Memory B cell (primary cell): Measurements from ENCODE around the gene MTG1.

Experiments used
- ATAC-seq: fragments of 150-1000 bp; cut with Tn5 transposase; 2 replicates; pipeline ENCODE4 v1.10.0; 2021; ENCODE audit warnings: low read depth, mild to moderate bottlenecking, moderate library complexity
- DNase-seq, 2 donors: peaks; one replicate each; pipeline ENCODE4 v3.0.0; 2022; ENCODE audit warnings: low spot score in 2 of 2
- H3K27ac Mint-ChIP-seq: one replicate; pipeline ENCODE4 v1.8.0; 2022; ENCODE audit warnings: mild to moderate bottlenecking, moderate library complexity, mixed read lengths
- H3K27me3 Mint-ChIP-seq: one replicate; pipeline ENCODE4 v1.8.0; 2022; ENCODE audit warnings: mixed read lengths
- H3K36me3 Mint-ChIP-seq: one replicate; pipeline ENCODE4 v1.8.0; 2022; ENCODE audit warnings: mild to moderate bottlenecking, mixed read lengths
- H3K4me1 Mint-ChIP-seq: one replicate; pipeline ENCODE4 v1.8.0; 2022; ENCODE audit warnings: mixed read lengths
- H3K4me3 Mint-ChIP-seq: one replicate; pipeline ENCODE4 v1.8.0; 2022; ENCODE audit warnings: mild to moderate bottlenecking, moderate library complexity, mixed read lengths
- H3K9me3 Mint-ChIP-seq: one replicate; pipeline ENCODE4 v1.8.0; 2022; ENCODE audit warnings: mixed read lengths

The MTG1 gene

DNA sequence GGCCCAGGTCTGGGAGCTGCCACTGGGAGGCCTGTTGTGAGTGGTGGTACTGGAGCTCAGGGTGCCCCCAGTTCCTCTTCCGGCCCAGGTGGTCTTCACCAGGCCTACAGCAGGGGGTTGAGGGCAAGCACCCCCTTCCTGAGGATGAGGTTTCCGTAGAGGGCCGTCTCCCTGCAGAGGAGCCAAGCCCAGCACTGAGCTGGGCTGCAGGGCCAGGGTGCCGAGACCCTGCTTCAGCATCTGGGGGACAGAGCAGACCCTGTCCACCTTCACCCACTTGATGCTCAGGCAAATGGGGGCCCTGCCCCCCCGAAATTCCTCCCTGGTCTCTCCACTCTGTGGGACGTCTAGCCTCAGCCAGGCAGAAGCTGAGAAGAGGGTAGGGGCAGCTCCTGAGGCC lies 38.7 kb upstream of the MTG1 start:
- Mint-ChIP-seq H3K4me3 (no peak overlapping the region), H3K36me3 (no peaks in the 10 kb centered on the region), H3K4me1 (peaks cover 3% of the 10 kb centered on the region), H3K9me3 (no peaks in the 10 kb centered on the region), H3K27me3 (no peaks in the 10 kb centered on the region), H3K27ac (no peak overlapping the region)
- ATAC-seq = no peak
- no peak for DNase-seq

GRCh38 chr10:133355991-133356390 lies 38.0 kb upstream of the MTG1 start:
- DNase-seq (no peak), ATAC-seq (no peak)
- Mint-ChIP-seq H3K36me3 (no peaks in the 10 kb centered on the region), H3K27ac (no peak overlapping the region), H3K4me1 (peaks cover 3% of the 10 kb centered on the region), H3K4me3 (peak overlapping the region; percentile 80), H3K9me3 (no peaks in the 10 kb centered on the region), H3K27me3 (no peaks in the 10 kb centered on the region)

GRCh38 chr10:133356549-133357284 lies 37.2 kb upstream of the MTG1 start:
- no peaks in the 10 kb centered on the region for H3K27me3 Mint-ChIP-seq
- H3K4me1 Mint-ChIP-seq = peaks cover 9% of the 10 kb centered on the region
- H3K9me3 Mint-ChIP-seq = no peaks in the 10 kb centered on the region
- DNase-seq (no peak), ATAC-seq (no peak)
- H3K4me3 Mint-ChIP-seq = peak overlapping the region; percentile 77
- peaks cover 3% of the 10 kb centered on the region for H3K36me3 Mint-ChIP-seq
- no peak overlapping the region for H3K27ac Mint-ChIP-seq

GRCh38 chr10:133357285-133358161 lies 36.4 kb upstream of the MTG1 start, which contains the start of gene FUOM:
Gene FUOM, minus strand, starts transcription at chr10:133358019. Its CDS starts 12 bp downstream, at chr10:133358007.
- H3K27ac Mint-ChIP-seq = peak within 1 kb of the TSS; percentile 35
- peaks cover 13% of the 10 kb centered on the region for H3K4me1 Mint-ChIP-seq
- H3K9me3 Mint-ChIP-seq = no peaks in the 10 kb centered on the region
- H3K36me3 Mint-ChIP-seq = peaks cover 3% of the 10 kb centered on the region
- DNase-seq (peak; percentile 70 to 73), ATAC-seq (peak; percentile 86)
- peak within 1 kb of the TSS; percentile 83 for H3K4me3 Mint-ChIP-seq
- H3K27me3 Mint-ChIP-seq = no peaks in the 10 kb centered on the region

DNA sequence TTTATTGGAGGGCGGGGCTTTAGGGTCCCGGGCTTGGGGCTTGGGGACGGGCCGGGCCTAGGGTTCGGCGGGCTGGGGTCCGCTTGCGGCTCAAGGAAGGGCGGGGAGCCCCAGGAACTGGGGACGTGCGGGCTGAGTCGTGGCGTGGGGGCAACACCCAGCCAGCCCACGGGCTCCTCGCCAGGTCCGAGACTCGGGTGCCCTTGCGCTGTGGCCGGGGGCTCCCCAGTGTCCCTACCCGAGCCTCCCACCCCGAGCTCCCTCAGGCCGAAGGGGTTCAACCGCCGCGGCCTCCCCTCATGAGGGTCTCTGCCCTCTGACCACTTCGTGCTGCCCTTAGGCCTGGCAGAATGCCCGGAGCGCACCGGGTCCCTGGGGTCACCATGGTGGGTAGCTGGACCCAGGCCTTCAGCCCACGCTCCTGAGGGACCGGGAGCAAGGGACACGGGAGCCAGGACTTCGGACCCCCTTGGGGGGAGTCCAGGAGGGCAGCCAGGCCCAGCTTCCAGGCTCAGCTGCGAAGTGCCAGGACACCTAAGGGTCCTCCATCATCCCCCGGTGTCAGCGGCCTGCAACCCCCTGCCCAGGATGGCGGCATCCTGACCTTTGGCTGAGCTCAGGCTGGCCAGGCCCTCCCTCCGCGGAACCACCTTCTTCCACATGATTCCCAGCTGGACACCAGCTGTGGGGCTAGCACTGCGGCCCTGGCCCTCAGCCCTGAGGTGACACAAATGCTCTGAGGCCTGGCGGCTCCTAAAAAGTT lies 35.6 kb upstream of the MTG1 start:
- H3K9me3 Mint-ChIP-seq = no peaks in the 10 kb centered on the region
- no peaks in the 10 kb centered on the region for H3K27me3 Mint-ChIP-seq
- DNase-seq (peak in 1 of 2 donors; percentile 50), ATAC-seq (no peak)
- H3K36me3 Mint-ChIP-seq = peaks cover 3% of the 10 kb centered on the region
- no peak overlapping the region for H3K4me3 Mint-ChIP-seq
- H3K27ac Mint-ChIP-seq = peak overlapping the region; percentile 35
- peaks cover 13% of the 10 kb centered on the region for H3K4me1 Mint-ChIP-seq

- ATAC-seq = no peak
- peaks cover 13% of the 10 kb centered on the region for H3K4me1 Mint-ChIP-seq
Observed at GRCh38 chr10:133358925-133359310, 35.0 kb upstream of the MTG1 start.

GRCh38 chr10:133359554-133359971 lies 34.4 kb upstream of the MTG1 start:
- Mint-ChIP-seq H3K4me1 (peaks cover 13% of the 10 kb centered on the region), H3K4me3 (no peak overlapping the region), H3K27ac (no peak overlapping the region), H3K9me3 (no peaks in the 10 kb centered on the region), H3K27me3 (no peaks in the 10 kb centered on the region), H3K36me3 (peaks cover 3% of the 10 kb centered on the region)
- DNase-seq (no peak), ATAC-seq (no peak)

More at GRCh38 chr10:133358925-133359310, 35.0 kb upstream of the MTG1 start:
- Mint-ChIP-seq H3K27ac (no peak overlapping the region), H3K27me3 (no peaks in the 10 kb centered on the region), H3K4me3 (no peak overlapping the region), H3K9me3 (no peaks in the 10 kb centered on the region), H3K36me3 (peaks cover 3% of the 10 kb centered on the region)
- DNase-seq = no peak

DNA sequence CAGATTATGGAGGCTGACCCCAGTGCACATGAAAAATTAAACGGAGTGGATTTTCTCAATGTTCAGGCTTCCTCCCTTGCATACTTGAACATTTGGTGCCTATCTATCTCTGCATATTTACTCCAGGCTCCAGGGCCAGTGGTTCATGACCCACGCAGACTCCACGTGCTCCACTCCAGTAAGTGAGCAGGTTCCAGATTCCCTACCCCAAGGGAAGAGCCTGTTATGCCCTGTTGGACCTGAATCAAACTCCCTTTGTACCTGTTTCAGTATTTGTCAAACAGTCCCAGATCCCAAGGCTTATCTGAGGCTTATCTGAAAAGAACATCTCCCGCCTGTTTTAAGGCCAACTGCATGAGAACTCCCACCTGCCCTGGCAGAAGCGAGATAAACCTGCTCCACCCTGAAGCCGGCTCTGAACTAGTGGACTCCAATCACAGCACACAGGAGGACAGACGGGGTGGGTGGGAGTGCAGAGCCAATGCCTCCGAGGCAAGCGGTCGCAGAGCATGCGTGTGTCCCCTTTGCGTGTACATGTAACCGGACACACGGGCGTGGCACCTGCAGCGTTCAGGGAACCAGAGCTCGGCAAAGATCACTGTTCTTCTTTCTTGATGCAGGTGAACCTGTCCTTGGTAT lies 33.9 kb upstream of the MTG1 start:
- Mint-ChIP-seq H3K4me3 (no peak overlapping the region), H3K4me1 (peaks cover 13% of the 10 kb centered on the region), H3K27me3 (no peaks in the 10 kb centered on the region), H3K27ac (no peak overlapping the region), H3K36me3 (peaks cover 3% of the 10 kb centered on the region), H3K9me3 (no peaks in the 10 kb centered on the region)
- DNase-seq (no peak), ATAC-seq (no peak)

DNA sequence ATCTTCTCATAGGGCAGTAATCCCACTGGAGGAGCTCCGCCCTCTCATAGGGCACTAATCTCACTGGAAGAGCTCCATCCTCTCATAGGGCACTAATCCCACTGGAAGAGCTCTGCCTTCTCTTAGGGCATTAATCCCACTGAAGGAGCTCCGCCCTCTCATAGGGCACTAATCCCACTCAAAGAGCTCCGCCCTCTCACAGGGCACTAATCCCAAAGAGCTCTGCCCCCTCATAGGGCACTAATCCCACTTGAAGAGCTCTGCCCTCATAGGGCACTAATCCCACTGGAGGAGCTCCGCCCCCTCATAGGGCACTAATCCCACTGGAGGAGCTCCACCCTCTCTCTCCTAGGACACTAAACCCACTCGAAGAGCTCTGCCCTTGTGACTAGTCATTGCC lies 32.7 kb upstream of the MTG1 start:
- no peaks in the 10 kb centered on the region for H3K27me3 Mint-ChIP-seq
- H3K4me1 Mint-ChIP-seq = peaks cover 10% of the 10 kb centered on the region
- H3K36me3 Mint-ChIP-seq = peaks cover 3% of the 10 kb centered on the region
- ATAC-seq (no peak), DNase-seq (no peak)
- H3K9me3 Mint-ChIP-seq = no peaks in the 10 kb centered on the region
- H3K27ac Mint-ChIP-seq = peak overlapping the region; percentile 72
- peak overlapping the region; percentile 72 for H3K4me3 Mint-ChIP-seq

DNA sequence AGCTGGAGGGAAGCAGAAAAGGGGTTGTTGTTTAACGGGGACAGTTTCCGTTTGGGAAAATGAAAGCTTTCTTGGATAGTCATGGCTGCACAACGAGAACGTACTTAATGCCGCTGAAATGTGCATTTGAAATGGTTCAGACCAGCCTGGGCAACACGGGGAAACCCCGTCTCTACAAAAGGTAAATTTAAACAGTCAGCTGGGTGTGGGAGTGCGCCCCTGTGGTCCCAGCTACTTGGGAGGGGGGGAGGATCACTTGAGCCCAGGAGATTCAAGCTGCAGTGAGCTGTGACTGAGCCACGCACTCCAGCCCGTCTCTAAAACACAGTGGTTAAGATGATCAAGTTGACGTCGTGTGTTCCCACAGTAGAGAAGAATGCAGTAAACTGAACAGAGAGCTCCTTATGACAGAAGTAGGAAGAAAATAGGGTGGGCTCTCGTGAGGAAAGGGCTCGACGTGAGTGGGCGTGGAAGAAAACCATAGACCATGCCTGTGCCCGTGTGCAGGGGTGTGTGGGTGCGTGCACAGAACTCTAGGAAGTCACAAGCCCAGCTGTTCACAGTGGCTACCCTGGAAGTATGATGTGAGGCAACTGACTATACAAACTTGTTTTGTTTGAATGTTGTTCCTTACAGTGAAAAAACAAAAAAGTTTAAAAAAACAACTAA lies 32.0 kb upstream of the MTG1 start:
- DNase-seq (no peak), ATAC-seq (peak; percentile 23)
- H3K36me3 Mint-ChIP-seq = peaks cover 3% of the 10 kb centered on the region
- H3K4me1 Mint-ChIP-seq = peaks cover 10% of the 10 kb centered on the region
- no peaks in the 10 kb centered on the region for H3K9me3 Mint-ChIP-seq
- H3K27ac Mint-ChIP-seq = peak overlapping the region; percentile 72
- peak overlapping the region; percentile 72 for H3K4me3 Mint-ChIP-seq
- H3K27me3 Mint-ChIP-seq = no peaks in the 10 kb centered on the region

DNA sequence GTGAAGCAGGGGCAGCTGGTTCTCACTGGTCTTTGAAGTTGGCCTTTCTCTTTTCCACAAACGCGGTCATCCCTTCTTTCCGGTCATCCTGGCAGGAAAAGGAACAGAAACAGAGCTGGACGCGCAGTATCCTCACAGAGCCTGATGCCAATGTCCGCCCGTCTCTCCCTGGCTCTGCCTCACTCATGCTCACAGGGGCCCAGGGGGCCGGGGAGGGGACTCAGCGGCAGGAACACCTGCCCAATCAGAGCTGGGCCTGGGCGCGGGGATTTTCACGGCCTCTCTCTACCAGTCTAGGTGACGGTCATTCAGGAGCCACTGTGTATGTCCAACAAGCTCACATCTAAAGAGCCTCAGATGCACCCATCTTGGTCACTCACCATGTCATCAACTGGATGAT lies 31.1 kb upstream of the MTG1 start:
- no peak overlapping the region for H3K4me3 Mint-ChIP-seq
- no peak for DNase-seq
- H3K27me3 Mint-ChIP-seq = no peaks in the 10 kb centered on the region
- H3K27ac Mint-ChIP-seq = no peak overlapping the region
- ATAC-seq = no peak
- peaks cover 10% of the 10 kb centered on the region for H3K4me1 Mint-ChIP-seq
- no peaks in the 10 kb centered on the region for H3K9me3 Mint-ChIP-seq
- H3K36me3 Mint-ChIP-seq = peaks cover 3% of the 10 kb centered on the region

DNA sequence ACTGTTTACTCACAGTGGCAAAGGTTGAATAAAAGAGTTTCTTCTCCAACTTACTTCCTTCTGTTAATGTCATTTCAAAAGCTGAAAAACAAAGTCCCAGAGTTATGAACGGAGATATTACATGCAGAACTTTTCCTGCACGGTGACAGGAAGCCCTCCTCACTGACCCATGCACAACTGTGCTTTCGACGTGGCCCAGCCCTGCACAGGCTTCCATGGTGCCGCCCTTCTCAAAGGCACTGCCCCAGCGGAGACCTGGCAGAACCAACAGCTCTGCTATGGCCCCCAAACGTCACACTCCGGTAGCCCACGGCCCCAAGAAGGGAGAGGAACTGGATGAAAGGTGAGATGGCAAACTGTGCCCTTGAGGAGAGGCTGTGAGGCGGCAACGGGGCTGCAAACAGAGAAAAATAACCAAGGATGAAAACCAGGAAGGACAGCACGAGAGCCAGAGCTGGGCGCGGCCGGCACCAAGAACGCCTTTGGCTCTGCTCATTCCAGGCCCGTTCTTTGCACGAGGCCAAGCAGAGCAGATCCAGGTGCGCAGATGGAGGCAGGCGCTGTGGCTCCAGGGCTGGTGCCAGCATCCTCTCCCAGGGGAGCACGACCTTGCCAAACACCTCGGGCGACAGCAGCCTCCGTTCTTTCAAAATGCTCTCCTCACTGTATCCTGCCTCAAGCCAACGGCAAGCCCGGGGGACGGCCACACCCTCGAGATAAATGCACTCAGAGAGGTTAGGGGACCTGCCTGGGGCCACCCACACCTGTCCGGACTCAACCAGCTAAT lies 29.1 kb upstream of the MTG1 start:
- Mint-ChIP-seq H3K4me3 (no peak overlapping the region), H3K27me3 (no peaks in the 10 kb centered on the region), H3K9me3 (no peaks in the 10 kb centered on the region), H3K27ac (no peak overlapping the region), H3K4me1 (peaks cover 10% of the 10 kb centered on the region), H3K36me3 (peaks cover 4% of the 10 kb centered on the region)
- ATAC-seq (no peak), DNase-seq (no peak)
